ENCODE data around the gene TMEM263.

- TF ChIP-seq TCF12 (IDR thresholded peaks at IDR 0.05; ENCODE audit: low read depth, low read length) (no peak), CTCF (IDR thresholded peaks at IDR 0.05; ENCODE audit: control extremely low read depth in 1 of 3, insufficient read depth in 1 of 3, low read depth in 1 of 3, low read length in 3 of 3) (no peak), YY1 (IDR thresholded peaks at IDR 0.05; ENCODE audit: low read depth, low read length) (no peak), JUN (IDR thresholded peaks at IDR 0.05; ENCODE audit: low read depth, low read length) (no peak), SP1 (IDR thresholded peaks at IDR 0.05; ENCODE audit: low read depth, low read length) (no peak)
These were observed 30.4 kb downstream of the TMEM263 start for GRCh38 chr12:106986135-106986534.

Measured in H1 (cell line).